ENCODE measurements around the gene FBRS. TPM values are rescaled to one million over a fixed set of nuclear protein-coding genes. Genes with fewer than 3 reads are reported as not detected.
"Not testable (repeated sequence)": the region's sequence is repeated elsewhere in the genome, so short reads cannot be mapped to it uniquely, and the experiment has no call there.

FBRS gene
- total and polyA plus RNA-seq, 8 donors: 19.7 to 185 (median 26.3) TPM

- intact Hi-C loops (cut with DNase I; ENCODE audit: low total_unique reads): no loop called here
- Histone ChIP-seq H3K4me1 (peaks cover 0 to 13% (median 3%) of the 10 kb centered on the region in 4 donors), H3K27ac (no peak overlapping the region), H3K36me3 (no peaks in the 10 kb centered on the region), H3K9me3 (no peaks in the 10 kb centered on the region), H3K4me3 (no peak overlapping the region), H3K27me3 (peaks cover 0 to 3% (median 0%) of the 10 kb centered on the region in 3 donors)
- DNase-seq: no peak
- TF ChIP-seq POLR2A (IDR thresholded peaks at IDR 0.05): no peak
- no peak for TF ChIP-seq POLR2AphosphoS5 (IDR thresholded peaks at IDR 0.05)
- TF ChIP-seq EP300 (IDR thresholded peaks at IDR 0.05): no peak
- no peak for TF ChIP-seq CTCF (IDR thresholded peaks at IDR 0.05)
- WGBS, 5 donors: 53 to 68% (median 58%) methylated on average over 4 of the region's 4 CpGs
These were observed 33.7 kb downstream of the FBRS start for GRCh38 chr16:30691907-30692306.

- Histone ChIP-seq H3K27me3 (peaks cover 0 to 3% (median 0%) of the 10 kb centered on the region in 3 donors), H3K27ac (no peak overlapping the region), H3K9me3 (no peaks in the 10 kb centered on the region), H3K36me3 (no peaks in the 10 kb centered on the region), H3K4me1 (peaks cover 0 to 17% (median 9%) of the 10 kb centered on the region in 4 donors), H3K4me3 (no peak overlapping the region)
- DNase-seq: no peak
- 67 to 75% (median 74%) methylated on average over 8 to 10 of the region's 10 CpGs for WGBS, 5 donors
- no peak for TF ChIP-seq POLR2AphosphoS5 (IDR thresholded peaks at IDR 0.05)
- TF ChIP-seq EP300 (IDR thresholded peaks at IDR 0.05): no peak
- no peak for TF ChIP-seq POLR2A (IDR thresholded peaks at IDR 0.05)
- TF ChIP-seq CTCF (IDR thresholded peaks at IDR 0.05): no peak
- intact Hi-C loops (cut with DNase I; ENCODE audit: low total_unique reads): no loop called here
These were observed 34.3 kb downstream of the FBRS start for GRCh38 chr16:30692396-30693064.

- Histone ChIP-seq H3K27ac (no peak overlapping the region), H3K9me3 (no peaks in the 10 kb centered on the region), H3K27me3 (no peaks in the 10 kb centered on the region), H3K4me1 (peaks cover 7 to 31% (median 20%) of the 10 kb centered on the region in 4 donors), H3K4me3 (no peak overlapping the region), H3K36me3 (peaks cover 0 to 1% (median 0%) of the 10 kb centered on the region in 4 donors)
- no peak for TF ChIP-seq CTCF (IDR thresholded peaks at IDR 0.05)
- TF ChIP-seq POLR2AphosphoS5 (IDR thresholded peaks at IDR 0.05): no peak
- no peak for TF ChIP-seq POLR2A (IDR thresholded peaks at IDR 0.05)
- TF ChIP-seq EP300 (IDR thresholded peaks at IDR 0.05): no peak
- DNase-seq: peak in 1 of 2 donors; percentile 9
- intact Hi-C loops (cut with DNase I; ENCODE audit: low total_unique reads): no loop called here
- 71 to 79% (median 75%) methylated on average over 11 of the region's 11 CpGs for WGBS, 5 donors
These were observed 36.9 kb downstream of the FBRS start for GRCh38 chr16:30694926-30695693.

- DNase-seq; H3K27ac ChIP-seq; H3K9me3 ChIP-seq; intact Hi-C loops (cut with DNase I; ENCODE audit: low total_unique reads); H3K4me3 ChIP-seq; H3K27me3 ChIP-seq: not testable (repeated sequence)
- H3K36me3 ChIP-seq: peaks cover 11 to 17% (median 13%) of the 10 kb centered on the region in 4 donors
- H3K4me1 ChIP-seq: peaks cover 16 to 47% (median 32%) of the 10 kb centered on the region in 4 donors
- WGBS, 5 donors: 94 to 99% (median 98%) methylated on average over 3 of the region's 3 CpGs
These were observed 38.4 kb downstream of the FBRS start for GRCh38 chr16:30696646-30697045.
